NCI-H460 (cell line): ENCODE results near the gene AMPD2. TPM values are rescaled to one million over a fixed set of nuclear protein-coding genes. Genes with fewer than 3 reads are reported as not detected.
"Not testable (repeated sequence)": the region's sequence is repeated elsewhere in the genome, so short reads cannot be mapped to it uniquely, and the experiment has no call there.

ENCODE experiments used
- DNase-seq: peaks from one replicate; pipeline ENCODE4 v3.0.0-alpha.2; 2016; ENCODE audit warnings: low read depth; ENCODE audit errors: extremely low read depth
- small RNA-seq, 2 experiments: library from RNA; depleted of rRNA; stranded (forward); fragments of <200 nt; gene quantifications; one replicate each; pipeline ENCODE3, GENCODE V24; 2014
- total RNA-seq: library from RNA; depleted of rRNA; stranded (reverse); fragments of >200 nt; shearing (Covaris generic); gene quantifications from 2 replicates; pipeline ENCODE4 v1.2.3, GENCODE V29; 2014; rRNA removed

Gene AMPD2
- total RNA-seq, 1 experiment from 2014 or later, result 33.3 TPM

GRCh38 chr1:109669949-109670302, 50.3 kb downstream of the AMPD2 start:
- not testable (repeated sequence) for DNase-seq

- DNase-seq, result no peak
Measured at GRCh38 chr1:109671067-109671466, 51.4 kb downstream of the AMPD2 start.

- not testable (repeated sequence) for DNase-seq
Measured at GRCh38 chr1:109673861-109674260, 54.2 kb downstream of the AMPD2 start.

GRCh38 chr1:109676683-109677381, 57.2 kb downstream of the AMPD2 start:
- not testable (repeated sequence) for DNase-seq

- no peak for DNase-seq
Measured at GRCh38 chr1:109677459-109677858, 57.8 kb downstream of the AMPD2 start.

- DNase-seq, result not testable (repeated sequence)
Measured at GRCh38 chr1:109678637-109679036, 59.0 kb downstream of the AMPD2 start.

Small RNAs within 50 kb of the gene (small RNA-seq; reads per million reads assigned to genes)
- gene RNU6V, result 0.02 to 0.12 reads per million in 2 experiments

Other genes starting within 250 kb of the AMPD2 start
- 1.6 and 3.0 TPM in 2 replicates for gene SORT1, start 221.9 kb upstream of the AMPD2 start, total RNA-seq
- 85.5 and 98.2 TPM in 2 replicates for gene PSMA5, start 193.4 kb upstream of the AMPD2 start, total RNA-seq
- gene SYPL2, start 153.3 kb upstream of the AMPD2 start, total RNA-seq, result 0.05 TPM in 1 of 2 replicates, not detected in the other
- 3.1 TPM in 2 replicates for gene ATXN7L2, start 135.9 kb upstream of the AMPD2 start, total RNA-seq
- 2.3 and 2.8 TPM in 2 replicates for gene CYB561D1, start 125.7 kb upstream of the AMPD2 start, total RNA-seq
- gene AMIGO1, start 110.1 kb upstream of the AMPD2 start, total RNA-seq, result 1.2 and 1.4 TPM in 2 replicates
- 0.30 TPM in 1 of 2 replicates, not detected in the other for gene GPR61, start 80.0 kb upstream of the AMPD2 start, total RNA-seq
- gene GNAI3, start 71.2 kb upstream of the AMPD2 start, total RNA-seq, result 7.6 and 8.5 TPM in 2 replicates
- gene GNAT2, start 221 bp upstream of the AMPD2 start, total RNA-seq, result not detected in 2 replicates
- 25.5 and 33.5 TPM in 2 replicates for gene GSTM4, start 36.3 kb downstream of the AMPD2 start, total RNA-seq
- gene GSTM2, start 48.2 kb downstream of the AMPD2 start, total RNA-seq, result 9.8 and 11.8 TPM in 2 replicates
- 67.1 and 68.9 TPM in 2 replicates for gene GSTM1, start 68.0 kb downstream of the AMPD2 start, total RNA-seq
- gene GSTM5, start 92.4 kb downstream of the AMPD2 start, total RNA-seq, result 0.12 TPM in 2 replicates
- 266 and 288 TPM in 2 replicates for gene GSTM3, start 121.2 kb downstream of the AMPD2 start, total RNA-seq
- 0.15 TPM in 1 of 2 replicates, not detected in the other for gene EPS8L3, start 144.1 kb downstream of the AMPD2 start, total RNA-seq